GM12878 (cell line): ENCODE data around the gene HASPIN.

Experiments
- CEBPB ChIP-seq, 2 experiments: fragments of 150-350 bp in 1 of 2; IDR thresholded peaks; 2 replicates each; pipeline ENCODE4 v1.6.1; 2012 to 2014; ENCODE audit warnings: low read depth in 2 of 2, low read length in 2 of 2, borderline replicate concordance in 1 of 2, inconsistent platforms in 1 of 2
- CTCF ChIP-seq, 3 experiments: IDR thresholded peaks in 2 of 3; conservative IDR thresholded peaks in 1 of 3; 2 replicates each; pipeline ENCODE4 v1.5.1; 2011; ENCODE audit warnings: low read depth in 3 of 3, low read length in 3 of 3, mild to moderate bottlenecking in 3 of 3, control low read depth in 2 of 3, moderate library complexity in 2 of 3, inconsistent platforms in 1 of 3, mixed read lengths in 1 of 3; ENCODE audit not compliant: control insufficient read depth in 2 of 3, insufficient read depth in 1 of 3; ENCODE audit errors: extremely low read depth in 1 of 3
- FOXM1 ChIP-seq: IDR thresholded peaks from 2 replicates; pipeline ENCODE4 v1.6.1; 2012; ENCODE audit warnings: low read depth, mild to moderate bottlenecking, inconsistent platforms, low read length, moderate library complexity
- KAT2A ChIP-seq: conservative IDR thresholded peaks from 2 replicates; pipeline ENCODE4 v1.6.1; 2011; ENCODE audit warnings: low read depth, low read length; ENCODE audit not compliant: control insufficient read depth
- NRF1 ChIP-seq: conservative IDR thresholded peaks from 2 replicates; pipeline ENCODE4 v1.6.1; 2011; ENCODE audit warnings: mild to moderate bottlenecking, low read depth, low read length, improper control_type of control experiment
- POLR2A ChIP-seq: IDR thresholded peaks from 2 replicates; pipeline ENCODE4 v1.6.1; 2011; ENCODE audit warnings: low read depth, mild to moderate bottlenecking, low read length
- POLR2AphosphoS5 ChIP-seq: IDR thresholded peaks from 2 replicates; pipeline ENCODE4 v1.6.1; 2011; ENCODE audit warnings: mild to moderate bottlenecking, low read length, inconsistent platforms
- RB1 ChIP-seq: fragments of 450-650 bp; formaldehyde crosslinking; IDR thresholded peaks from 2 replicates; pipeline ENCODE4 v1.6.1; 2017; ENCODE audit warnings: mild to moderate bottlenecking, borderline replicate concordance
- RELA ChIP-seq: fragments of 450-650 bp; IDR thresholded peaks from 2 replicates; pipeline ENCODE4 v1.8.0; 2014; ENCODE audit warnings: borderline replicate concordance; ENCODE audit not compliant: partially characterized antibody
- RFX5 ChIP-seq: IDR thresholded peaks from 2 replicates; pipeline ENCODE4 v1.6.1; 2011; ENCODE audit warnings: low read depth, low read length, improper control_type of control experiment

GRCh38 chr17:3723188-3723555, 531 bp upstream of the HASPIN start:
- TF ChIP-seq CTCF (IDR thresholded peaks at IDR 0.05 in 2 of 3, conservative IDR thresholded peaks at IDR 0.05 in 1 of 3; ENCODE audit: control insufficient read depth in 2 of 3, extremely low read depth in 1 of 3, insufficient read depth in 1 of 3, low read depth in 3 of 3, low read length in 3 of 3) (no peak), KAT2A (no peak), POLR2A (no peak), RB1 (no peak), FOXM1 (no peak), RFX5 (no peak), NRF1 (no peak), POLR2AphosphoS5 (no peak), RELA (no peak), CEBPB (IDR thresholded peaks at IDR 0.05; ENCODE audit: borderline replicate concordance in 1 of 2, low read depth in 2 of 2, low read length in 2 of 2) (no peak)
